ENCODE results near the gene TMEM143.
"Not testable (repeated sequence)": the region's sequence is repeated elsewhere in the genome, so short reads cannot be mapped to it uniquely, and the experiment has no call there.

The TMEM143 gene

DNA sequence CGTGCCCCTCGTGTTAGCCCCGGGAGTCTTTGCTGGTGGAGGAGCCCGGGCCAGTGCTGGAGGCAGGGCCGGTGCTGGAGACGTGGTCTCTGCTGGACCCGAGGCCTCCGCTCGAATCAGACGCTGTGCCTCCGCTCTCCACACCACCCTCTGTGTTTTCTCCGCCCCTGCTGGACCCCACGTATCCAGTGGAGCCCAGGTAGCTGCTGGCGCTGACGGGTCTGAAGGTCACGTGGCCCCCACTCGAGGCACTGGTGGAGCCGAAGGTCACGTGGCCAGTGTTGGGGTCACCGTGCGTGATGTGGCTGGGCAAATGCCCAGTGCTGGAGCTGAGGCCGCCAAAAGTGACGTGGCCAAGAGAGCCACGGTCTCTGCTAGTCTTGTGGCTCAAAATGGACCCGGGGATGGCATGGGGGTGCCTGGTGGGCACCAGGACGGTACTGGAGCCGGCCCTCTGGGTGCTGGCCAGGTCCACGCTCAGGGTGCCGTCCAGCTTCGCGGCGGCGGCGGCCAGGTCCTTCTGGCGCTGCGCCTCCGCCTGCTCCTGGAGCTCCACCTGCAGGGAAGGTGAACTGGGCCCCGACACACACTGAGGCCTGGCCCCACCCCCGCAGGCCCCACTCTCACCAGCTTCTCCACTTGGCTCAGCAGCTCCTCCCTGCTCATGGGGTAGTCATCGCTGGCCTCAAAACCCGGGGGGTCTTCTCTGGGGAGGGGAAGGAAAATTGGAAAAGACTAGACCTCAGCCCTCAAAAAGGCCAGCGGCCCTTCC, 66.6 kb downstream of the TMEM143 start:
- no peak for DNase-seq (ENCODE audit: low read depth in 3 of 3)

DNA sequence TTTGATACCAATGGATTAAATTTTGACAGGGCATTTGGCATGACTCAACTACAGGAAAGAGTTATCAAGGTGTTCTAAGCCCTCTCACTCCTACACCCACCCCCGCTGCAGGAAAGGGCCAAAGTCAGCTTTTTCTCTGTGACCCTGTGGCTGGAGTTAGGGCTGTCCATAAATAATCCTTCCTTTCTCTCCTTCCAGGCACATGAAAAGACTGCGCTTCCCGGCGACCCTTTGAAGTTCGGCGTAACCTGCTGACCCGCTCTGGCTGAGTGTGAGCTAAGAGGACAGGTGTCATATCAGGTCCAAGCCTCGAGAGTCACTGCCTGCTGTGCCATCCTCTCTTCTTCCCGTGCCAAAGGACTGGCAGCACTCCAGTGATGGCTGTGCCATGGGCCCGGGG, 68.3 kb downstream of the TMEM143 start:
- no peak for DNase-seq (ENCODE audit: low read depth in 3 of 3)

DNA sequence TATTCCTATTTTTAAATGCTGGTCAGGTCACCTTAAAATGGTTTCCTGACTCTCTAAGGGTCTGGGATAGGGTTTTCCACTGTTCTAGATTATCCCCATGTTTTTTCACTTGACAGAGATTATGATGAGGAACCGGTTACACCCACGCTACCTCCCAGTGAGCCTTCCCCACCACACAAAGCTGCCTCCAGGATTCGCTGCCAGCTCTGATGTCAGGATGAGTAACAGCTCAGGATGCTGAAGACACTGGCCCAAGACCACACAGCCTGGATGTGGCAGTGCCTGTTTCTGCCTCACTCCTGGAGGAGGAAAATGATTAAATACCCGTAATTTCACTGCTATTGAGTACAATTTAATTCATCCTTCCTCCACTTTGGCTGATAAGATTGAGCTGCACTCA, 70.9 kb downstream of the TMEM143 start:
- DNase-seq (ENCODE audit: low read depth in 3 of 3): no peak

DNA sequence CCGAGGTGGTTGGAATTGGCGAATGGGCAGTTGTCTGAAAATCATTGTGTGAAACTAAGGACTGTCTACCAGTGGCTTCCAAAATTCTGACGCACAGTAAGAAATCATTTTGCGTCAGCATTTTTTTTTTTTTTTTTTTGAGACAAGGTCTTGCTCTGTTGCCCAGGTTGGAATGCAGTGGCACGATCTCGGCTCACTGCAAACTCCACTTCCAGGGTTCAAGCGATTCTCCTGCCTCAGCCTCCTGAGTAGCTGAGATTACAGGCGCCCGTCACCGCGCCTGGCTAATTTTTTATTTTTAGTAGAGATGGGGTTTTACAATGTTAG, 72.3 kb downstream of the TMEM143 start:
- not testable (repeated sequence) for DNase-seq (ENCODE audit: low read depth in 3 of 3)

DNA sequence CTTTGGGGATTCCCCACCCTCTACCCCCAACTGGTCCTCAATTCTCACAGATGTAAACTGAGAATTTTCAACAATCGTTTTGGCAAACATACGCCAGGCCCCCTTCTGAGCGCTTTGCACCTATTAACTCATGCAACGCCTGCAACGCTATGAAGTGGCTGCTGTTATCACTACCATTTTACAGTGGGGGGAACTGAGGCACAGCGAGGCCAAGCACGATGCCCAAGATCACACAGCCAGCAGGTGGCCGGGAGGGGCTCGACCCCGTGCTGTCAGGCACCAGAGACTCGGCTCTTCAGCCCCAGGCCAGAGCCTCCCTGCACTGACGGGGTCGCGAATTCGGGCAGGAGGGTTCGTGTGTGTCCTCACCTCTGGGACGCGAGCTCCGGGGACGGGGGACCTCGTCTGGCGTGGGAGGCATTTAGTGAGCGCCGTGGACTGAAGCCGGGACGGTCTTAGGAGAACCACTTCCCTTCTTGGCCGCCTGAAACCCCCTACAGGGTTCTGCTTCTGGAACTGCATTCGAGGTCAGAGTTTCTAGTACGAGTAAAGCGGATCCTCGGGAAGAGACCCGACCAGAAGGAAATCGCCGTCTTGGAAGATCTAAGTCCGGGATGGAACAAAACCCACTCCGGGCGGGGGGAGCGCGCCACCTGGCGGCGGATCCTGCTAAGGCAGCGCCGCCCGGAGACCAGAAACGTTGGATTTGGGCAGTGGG, 72.8 kb downstream of the TMEM143 start:
- peak; percentile 27 to 59 (median 39) for DNase-seq (ENCODE audit: low read depth in 3 of 3)

DNA sequence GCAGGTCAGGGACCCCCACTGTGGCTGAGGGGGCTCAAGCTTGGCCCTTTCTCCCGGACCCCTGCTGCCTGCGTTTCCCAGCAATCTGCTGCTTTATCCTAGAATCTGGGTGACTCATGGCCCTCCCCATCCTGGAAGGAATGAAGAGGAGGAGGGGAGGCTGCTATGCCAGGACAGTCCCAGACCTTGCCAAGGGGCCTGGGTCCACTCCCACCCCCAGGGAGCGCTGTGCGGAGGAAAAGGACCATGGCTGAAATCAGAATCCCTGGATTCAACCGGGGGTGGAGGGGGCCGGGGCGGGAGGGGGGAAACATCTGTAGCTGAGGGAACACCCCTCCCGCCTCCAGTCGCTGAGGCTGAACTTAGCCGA, 73.4 kb downstream of the TMEM143 start:
- DNase-seq (ENCODE audit: low read depth in 3 of 3): no peak

DNA sequence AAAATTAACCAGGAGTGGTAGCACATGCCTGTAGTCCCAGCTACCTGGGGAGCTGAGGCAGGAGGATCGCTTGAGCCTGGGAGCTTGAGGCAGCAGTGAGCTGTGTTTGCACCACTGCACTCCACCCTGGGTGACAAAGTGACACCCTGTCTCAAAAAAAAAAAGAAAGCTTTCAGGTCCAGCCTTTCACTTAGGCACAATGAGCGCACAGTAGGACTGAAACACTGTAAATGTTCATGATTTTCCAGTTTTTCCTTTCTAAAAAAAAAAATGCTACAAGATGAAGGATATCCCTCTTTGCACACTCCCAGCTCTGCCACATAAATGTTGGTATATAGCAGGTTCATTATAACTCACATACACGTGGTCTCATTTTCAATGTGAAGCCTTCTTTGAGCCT, 76.0 kb downstream of the TMEM143 start:
- no peak for DNase-seq (ENCODE audit: low read depth in 3 of 3)

DNA sequence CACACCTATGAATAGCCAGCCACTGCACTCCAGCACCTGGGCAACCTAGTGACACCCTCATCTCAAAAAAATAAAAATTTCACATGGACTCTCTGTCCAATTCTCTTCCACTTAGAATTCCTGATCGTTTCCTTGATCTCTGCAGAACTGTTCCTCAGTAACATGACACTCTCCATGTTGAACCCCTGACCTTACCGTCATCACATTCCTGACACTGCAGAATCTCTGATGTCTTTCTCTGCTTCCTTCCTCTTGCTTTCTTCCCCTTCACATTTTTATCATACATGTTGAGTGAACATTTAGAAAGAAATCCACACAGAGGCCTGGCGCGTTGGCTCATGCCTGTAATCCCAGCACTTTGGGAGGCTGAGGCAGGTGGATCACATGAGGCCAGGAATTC, 78.8 kb downstream of the TMEM143 start:
- DNase-seq (ENCODE audit: low read depth in 3 of 3): no peak

DNA sequence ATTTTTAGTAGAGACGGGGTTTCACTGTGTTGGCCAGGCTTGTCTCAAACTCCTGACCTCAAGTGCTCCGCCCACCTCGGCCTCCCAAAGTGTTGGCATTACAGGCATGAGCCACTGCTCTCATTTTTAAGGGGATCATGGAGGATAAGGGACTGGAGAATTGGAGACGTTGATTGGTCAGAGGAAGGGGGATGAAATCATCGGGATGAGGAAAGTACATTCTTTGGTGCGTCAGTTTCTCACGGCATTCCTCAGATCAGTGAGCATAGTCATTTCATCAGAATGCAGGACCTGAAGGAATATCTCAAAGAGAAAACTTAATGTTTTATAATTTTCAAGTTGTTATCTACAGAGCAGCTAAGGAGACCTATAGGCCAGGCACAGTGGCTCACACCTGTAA, 79.8 kb downstream of the TMEM143 start:
- no peak for DNase-seq (ENCODE audit: low read depth in 3 of 3)
